Left hindlimb (tissue), 1 donor: ENCODE measurements around the gene GRM8.

Experiments used
- DNase-seq: peaks from one replicate; pipeline ENCODE4 v3.0.0-alpha.2; 2018

The GRM8 gene

DNA sequence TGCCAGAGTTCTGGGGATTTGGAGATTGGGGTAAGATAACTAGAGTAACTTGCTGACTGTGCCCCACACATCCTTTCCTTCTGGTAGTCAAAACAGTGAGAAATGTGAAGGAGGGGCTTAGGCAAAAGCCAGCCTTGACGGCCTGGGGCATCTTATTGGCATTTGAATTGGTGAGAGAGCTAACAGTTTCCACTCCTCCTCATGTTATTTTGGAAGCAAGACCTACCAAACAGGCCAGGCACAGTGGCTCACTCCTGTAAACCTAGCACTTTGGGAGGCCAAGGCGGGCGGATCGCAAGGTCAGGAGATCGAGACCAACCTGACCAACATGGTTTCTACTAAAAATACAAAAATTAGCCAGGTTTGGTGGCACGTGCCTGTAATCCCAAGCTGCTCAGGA, 596.6 kb downstream of the GRM8 start:
- DNase-seq = no peak

DNA sequence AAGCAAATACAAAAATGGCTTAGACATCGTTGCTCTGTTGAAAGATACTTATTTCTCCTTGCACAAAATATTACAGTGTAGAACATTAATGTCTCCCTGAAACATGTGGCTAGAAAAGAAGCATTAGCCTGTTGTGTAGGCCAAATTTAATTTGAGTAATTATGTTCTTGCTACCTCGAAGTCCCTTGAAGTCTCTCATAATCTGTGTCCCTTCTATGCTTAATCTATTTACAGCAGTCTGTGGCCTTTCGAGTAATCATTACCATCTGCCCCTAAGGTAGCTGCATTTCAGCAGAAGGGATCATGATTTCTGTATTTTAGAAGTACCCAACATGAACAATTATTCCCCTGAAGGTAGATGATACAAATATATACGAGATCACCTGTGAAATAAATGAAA, 615.2 kb downstream of the GRM8 start:
- no peak for DNase-seq

GRCh38 chr7:126635545-126635944, 617.2 kb downstream of the GRM8 start:
- DNase-seq = no peak

- DNase-seq = no peak
Measured at GRCh38 chr7:126608339-126608776, 644.4 kb downstream of the GRM8 start.

- no peak for DNase-seq
Measured at GRCh38 chr7:126606331-126606730, 646.4 kb downstream of the GRM8 start.

- DNase-seq = no peak
Measured at GRCh38 chr7:126605553-126605952, 647.2 kb downstream of the GRM8 start.

DNA sequence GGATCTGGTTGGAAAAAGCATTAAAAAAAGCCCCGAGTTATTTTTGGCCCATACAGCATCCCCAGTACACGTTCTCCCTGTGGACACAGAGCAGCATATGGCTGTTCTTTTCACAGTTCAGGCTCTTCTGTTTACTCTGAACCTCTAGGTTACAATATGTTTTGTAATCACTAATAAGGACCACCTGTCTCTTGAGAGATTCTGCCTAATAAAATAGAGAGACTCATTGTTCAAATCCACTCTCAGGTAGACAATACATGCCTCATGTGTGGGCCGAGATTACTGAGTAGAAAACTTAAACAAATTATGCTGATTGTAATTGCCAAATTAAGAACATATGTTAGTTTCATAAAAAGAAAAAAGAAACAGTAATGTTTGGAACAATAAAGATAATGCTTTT, 647.7 kb downstream of the GRM8 start:
- no peak for DNase-seq

DNA sequence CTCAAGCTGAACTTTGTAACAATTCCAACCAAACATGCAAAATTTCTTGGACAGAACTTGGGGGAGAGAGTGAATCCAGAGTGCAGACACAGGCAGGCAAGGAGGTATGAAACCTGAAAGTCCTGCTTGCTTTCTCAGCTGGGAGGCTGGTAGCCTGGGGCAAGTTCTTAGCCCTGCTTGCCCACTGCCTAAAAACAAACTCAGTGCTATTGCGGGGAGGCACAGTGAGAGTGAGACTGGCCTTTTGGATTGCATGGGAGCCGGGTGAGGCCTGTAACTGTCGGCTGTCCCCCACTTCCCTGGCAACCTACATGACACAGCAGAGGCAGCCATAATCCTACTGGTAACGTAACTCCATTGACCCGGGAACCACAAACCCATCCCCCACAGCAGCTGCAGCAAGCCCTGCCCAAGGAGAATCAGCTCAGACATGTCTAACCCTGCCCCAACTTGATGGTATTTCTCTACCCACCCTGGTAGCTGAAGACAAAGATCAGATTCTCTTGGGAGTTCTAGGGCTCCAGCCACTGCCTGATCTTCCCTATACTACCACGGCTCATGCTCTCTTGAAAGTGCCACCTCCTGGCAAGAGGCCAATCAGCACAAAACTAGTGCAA, 663.6 kb downstream of the GRM8 start:
- no peak for DNase-seq

DNA sequence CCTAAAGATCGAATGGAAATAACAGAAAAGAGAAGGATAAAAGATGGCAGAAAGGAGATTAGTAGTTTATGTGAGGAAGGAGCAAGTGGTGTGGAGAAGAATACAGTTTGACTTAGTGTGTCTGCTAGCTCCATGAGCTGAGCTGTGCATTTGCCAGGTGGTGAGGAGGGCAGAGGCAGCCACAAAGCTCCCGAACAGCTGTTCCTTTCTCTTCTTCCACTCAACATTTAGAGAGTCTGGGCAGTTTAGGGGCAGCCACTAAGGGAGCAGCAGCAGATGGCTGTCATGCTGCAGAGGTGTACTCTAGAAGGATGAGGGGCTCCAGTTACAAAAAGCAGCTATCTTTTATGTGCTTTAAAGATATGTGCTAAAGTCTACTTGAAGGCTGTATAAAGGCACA, 674.4 kb downstream of the GRM8 start:
- DNase-seq = peak; percentile 27

- peak; percentile 15 for DNase-seq
Measured at GRCh38 chr7:126574276-126575250, 678.2 kb downstream of the GRM8 start.

- DNase-seq = no peak
Measured at GRCh38 chr7:126570845-126571244, 681.9 kb downstream of the GRM8 start.

- DNase-seq = no peak
Measured at GRCh38 chr7:126569402-126569801, 683.3 kb downstream of the GRM8 start.

DNA sequence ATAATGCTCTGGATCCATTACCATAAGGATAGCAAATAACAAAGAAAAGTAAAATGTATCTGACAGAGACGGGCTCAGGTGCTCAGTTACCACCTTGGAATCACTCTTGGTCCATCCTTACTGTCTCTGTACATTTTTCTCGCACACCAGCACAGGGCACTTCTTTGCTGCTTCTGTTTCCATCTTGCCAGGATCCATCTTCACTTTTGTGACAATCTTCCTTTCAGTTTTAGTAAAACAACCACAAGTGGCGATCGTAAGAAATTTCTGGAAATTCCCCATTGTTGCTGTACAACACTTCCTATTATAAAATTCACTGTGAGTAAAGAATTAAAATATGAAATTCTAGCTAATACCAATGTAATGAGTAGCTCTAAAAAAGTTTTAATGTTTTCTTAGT, 695.5 kb downstream of the GRM8 start:
- no peak for DNase-seq

DNA sequence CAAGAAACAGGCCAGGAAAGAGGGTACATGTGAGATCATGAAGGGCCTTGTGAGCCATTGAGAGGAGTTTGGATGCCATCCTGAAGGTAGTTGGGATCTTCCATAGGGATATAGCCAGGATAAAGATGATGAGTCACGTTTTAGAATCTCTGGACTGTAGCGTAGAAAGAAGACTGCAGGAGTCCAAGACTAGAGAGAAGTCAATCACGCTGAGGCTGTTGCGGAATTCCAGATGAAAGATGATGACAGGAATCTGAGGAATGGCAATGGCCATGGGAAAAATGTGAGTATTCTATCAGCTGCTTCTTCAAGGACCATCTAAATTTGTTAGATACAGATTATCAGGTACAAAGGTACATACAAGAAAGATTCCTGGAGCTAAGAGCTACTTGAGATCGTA, 711.3 kb downstream of the GRM8 start:
- no peak for DNase-seq

DNA sequence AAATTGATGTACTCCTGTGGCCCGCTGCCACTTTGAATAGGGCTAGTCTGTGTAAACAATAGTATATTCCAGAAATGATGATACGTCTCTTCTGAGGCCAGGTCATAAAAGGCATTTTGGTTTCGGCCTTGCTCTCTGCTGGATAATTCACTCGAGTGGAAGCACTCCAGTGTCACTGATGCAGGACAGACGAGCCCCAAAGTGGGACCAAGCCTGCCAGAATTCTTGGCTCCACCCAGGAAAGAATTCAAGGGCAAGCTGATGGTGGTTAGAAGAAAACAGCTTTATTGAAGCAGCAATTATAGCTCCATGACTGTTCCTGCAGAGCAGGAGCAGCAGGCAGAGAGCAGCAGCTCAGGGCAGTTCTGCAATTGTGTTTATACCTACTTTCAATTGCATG, 717.6 kb downstream of the GRM8 start:
- DNase-seq = no peak

- DNase-seq = no peak
Measured at GRCh38 chr7:126533715-126534114, 719.0 kb downstream of the GRM8 start.

- no peak for DNase-seq
Measured at GRCh38 chr7:126529833-126530232, 722.9 kb downstream of the GRM8 start.

DNA sequence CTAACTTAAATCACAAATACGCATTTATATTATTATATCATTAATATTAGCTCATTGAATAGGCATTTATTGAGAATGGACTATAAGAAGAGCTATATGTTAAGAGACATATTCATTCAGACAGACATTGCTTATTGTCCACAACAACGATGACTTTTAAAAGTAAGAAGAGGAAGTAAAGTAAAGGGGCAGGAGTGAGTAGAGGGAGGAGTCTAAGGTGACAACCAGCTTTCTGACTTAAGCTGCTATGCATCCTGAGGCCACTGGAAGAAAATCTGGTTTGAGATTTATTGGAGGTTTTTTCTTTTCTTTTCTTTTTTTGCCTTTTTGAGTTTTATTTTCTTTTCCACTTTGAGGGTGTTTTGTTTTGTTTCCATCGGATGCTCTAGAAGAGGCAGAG, 723.5 kb downstream of the GRM8 start:
- no peak for DNase-seq

- no peak for DNase-seq
Measured at GRCh38 chr7:126525906-126526305, 726.8 kb downstream of the GRM8 start.

GRCh38 chr7:126524967-126525366, 727.8 kb downstream of the GRM8 start:
- DNase-seq = no peak

- DNase-seq = no peak
Measured at GRCh38 chr7:126511046-126511445, 741.7 kb downstream of the GRM8 start.

- DNase-seq = no peak
Measured at GRCh38 chr7:126501617-126502016, 751.1 kb downstream of the GRM8 start.

DNA sequence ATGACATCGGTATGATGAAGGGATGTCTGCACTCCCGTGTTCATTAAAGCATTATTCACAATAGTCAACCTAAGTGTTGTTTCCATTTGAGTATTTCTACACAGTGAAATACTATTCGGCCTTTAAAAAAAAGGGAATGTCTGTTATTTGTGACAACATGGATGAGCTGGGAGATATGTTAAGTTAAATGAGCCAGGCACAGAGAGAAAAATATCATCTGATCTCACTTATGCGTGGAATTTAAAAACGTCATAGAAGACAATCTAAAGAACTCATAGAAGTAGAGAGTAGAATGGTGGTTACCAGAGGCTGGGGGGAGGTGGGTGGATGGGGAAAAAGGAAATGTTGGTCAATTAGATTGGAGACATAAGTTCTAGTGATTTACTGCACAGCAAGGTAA, 753.3 kb downstream of the GRM8 start:
- DNase-seq = no peak

GRCh38 chr7:126495733-126496132, 757.0 kb downstream of the GRM8 start:
- no peak for DNase-seq
